Fibroblast of lung (primary cell): ENCODE results near the gene ADORA1.

Source experiments
- EZH2 ChIP-seq: IDR thresholded peaks from 2 replicates; pipeline ENCODE4 v1.5.1; 2012; ENCODE audit warnings: low read length, control low read depth, mild to moderate bottlenecking; ENCODE audit errors: missing control alignments
- TF ChIP-seq, protein P1 (sequence below), 2 donors: IDR thresholded peaks in 1 of 2; conservative IDR thresholded peaks in 1 of 2; 1 replicate in 1 of 2; 2 replicates in 1 of 2; pipeline ENCODE4 v1.5.1; 2011 to 2012; ENCODE audit warnings: low read length in 2 of 2, control low read depth in 1 of 2, inconsistent platforms in 1 of 2, low read depth in 1 of 2, mild to moderate bottlenecking in 1 of 2

DNA sequence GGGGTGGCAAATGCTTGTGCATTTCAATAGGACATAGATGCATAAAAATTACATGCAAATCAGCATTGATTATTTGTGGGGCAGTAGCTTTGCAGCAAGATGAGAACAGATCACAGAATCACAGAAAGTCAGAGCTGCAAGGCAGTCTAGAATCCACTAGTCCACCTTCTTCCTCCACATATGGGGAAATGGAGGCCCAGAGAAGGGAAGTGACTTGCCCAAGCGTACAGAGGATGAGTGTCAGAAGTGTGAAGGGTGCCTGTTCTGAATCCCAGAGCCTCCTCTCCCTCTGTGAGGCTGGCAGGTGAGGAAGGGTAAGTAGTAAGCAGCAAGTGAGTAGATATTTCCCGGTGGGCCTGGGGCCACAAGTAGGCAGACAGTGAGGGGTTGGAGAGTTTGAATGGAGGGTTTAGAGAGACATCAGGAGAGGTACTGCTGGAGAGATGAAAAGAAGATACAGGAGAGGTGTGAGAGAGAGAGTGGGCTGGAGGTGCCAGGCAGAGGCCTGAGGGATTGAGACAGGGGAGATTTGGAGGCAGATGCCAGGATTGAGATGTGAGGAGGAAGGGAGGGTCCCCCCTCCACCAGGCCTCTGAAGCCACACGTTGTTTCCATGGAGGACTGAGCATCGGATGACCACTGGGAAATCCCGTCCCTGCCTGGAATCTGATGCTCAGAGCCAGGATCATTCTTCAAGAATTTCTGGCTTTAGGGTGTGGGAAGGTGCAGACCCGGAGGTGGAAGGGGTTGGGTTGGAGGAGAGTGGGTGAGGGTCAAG, 36.9 kb upstream of the ADORA1 start:
- TF ChIP-seq, protein P1, sequence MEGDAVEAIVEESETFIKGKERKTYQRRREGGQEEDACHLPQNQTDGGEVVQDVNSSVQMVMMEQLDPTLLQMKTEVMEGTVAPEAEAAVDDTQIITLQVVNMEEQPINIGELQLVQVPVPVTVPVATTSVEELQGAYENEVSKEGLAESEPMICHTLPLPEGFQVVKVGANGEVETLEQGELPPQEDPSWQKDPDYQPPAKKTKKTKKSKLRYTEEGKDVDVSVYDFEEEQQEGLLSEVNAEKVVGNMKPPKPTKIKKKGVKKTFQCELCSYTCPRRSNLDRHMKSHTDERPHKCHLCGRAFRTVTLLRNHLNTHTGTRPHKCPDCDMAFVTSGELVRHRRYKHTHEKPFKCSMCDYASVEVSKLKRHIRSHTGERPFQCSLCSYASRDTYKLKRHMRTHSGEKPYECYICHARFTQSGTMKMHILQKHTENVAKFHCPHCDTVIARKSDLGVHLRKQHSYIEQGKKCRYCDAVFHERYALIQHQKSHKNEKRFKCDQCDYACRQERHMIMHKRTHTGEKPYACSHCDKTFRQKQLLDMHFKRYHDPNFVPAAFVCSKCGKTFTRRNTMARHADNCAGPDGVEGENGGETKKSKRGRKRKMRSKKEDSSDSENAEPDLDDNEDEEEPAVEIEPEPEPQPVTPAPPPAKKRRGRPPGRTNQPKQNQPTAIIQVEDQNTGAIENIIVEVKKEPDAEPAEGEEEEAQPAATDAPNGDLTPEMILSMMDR (conservative IDR thresholded peaks at IDR 0.05 in 1 of 2, IDR thresholded peaks at IDR 0.05 in 1 of 2; ENCODE audit: low read depth in 1 of 2, low read length in 2 of 2), result no peak
- TF ChIP-seq EZH2, result no peak
